Measurements from ENCODE around the gene PCSK6.
"Not testable (repeated sequence)": the region's sequence is repeated elsewhere in the genome, so short reads cannot be mapped to it uniquely, and the experiment has no call there.

PCSK6 gene

GRCh38 chr15:101406526-101407195 is 82.8 kb downstream of the PCSK6 start:
- DNase-seq (ENCODE audit: low spot score), result no peak
- no peak for FAIRE-seq

GRCh38 chr15:101406036-101406435 is 83.5 kb downstream of the PCSK6 start:
- FAIRE-seq (no peak), DNase-seq (ENCODE audit: low spot score) (no peak)

- DNase-seq (ENCODE audit: low spot score) (no peak), FAIRE-seq (no peak)
Observed at GRCh38 chr15:101404245-101404644, 85.3 kb downstream of the PCSK6 start.

- FAIRE-seq; DNase-seq (ENCODE audit: low spot score): not testable (repeated sequence)
Observed at GRCh38 chr15:101402883-101403282, 86.6 kb downstream of the PCSK6 start.

GRCh38 chr15:101401286-101401685 is 88.2 kb downstream of the PCSK6 start:
- FAIRE-seq (no peak), DNase-seq (ENCODE audit: low spot score) (no peak)

GRCh38 chr15:101399431-101399830 is 90.1 kb downstream of the PCSK6 start:
- no peak for FAIRE-seq
- DNase-seq (ENCODE audit: low spot score), result no peak

GRCh38 chr15:101398247-101398646 is 91.3 kb downstream of the PCSK6 start:
- DNase-seq (ENCODE audit: low spot score) (no peak), FAIRE-seq (no peak)

GRCh38 chr15:101397521-101398003 is 91.9 kb downstream of the PCSK6 start:
- no peak for DNase-seq (ENCODE audit: low spot score)
- no peak for FAIRE-seq

GRCh38 chr15:101396484-101397261 is 92.8 kb downstream of the PCSK6 start:
- DNase-seq (ENCODE audit: low spot score) (no peak), FAIRE-seq (no peak)

- FAIRE-seq, result no peak
- DNase-seq (ENCODE audit: low spot score), result no peak
Observed at GRCh38 chr15:101394654-101395053, 94.9 kb downstream of the PCSK6 start.

- DNase-seq (ENCODE audit: low spot score) (no peak), FAIRE-seq (no peak)
Observed at GRCh38 chr15:101394056-101394630, 95.4 kb downstream of the PCSK6 start.

- FAIRE-seq, result no peak
Observed at GRCh38 chr15:101393172-101393571, 96.3 kb downstream of the PCSK6 start.

GRCh38 chr15:101391981-101392640 is 97.4 kb downstream of the PCSK6 start:
- no peak for FAIRE-seq
- no peak for DNase-seq (ENCODE audit: low spot score)

More at GRCh38 chr15:101393172-101393571, 96.3 kb downstream of the PCSK6 start:
- DNase-seq (ENCODE audit: low spot score), result no peak

GRCh38 chr15:101391431-101391830 is 98.1 kb downstream of the PCSK6 start:
- no peak for FAIRE-seq
- DNase-seq (ENCODE audit: low spot score), result no peak

GRCh38 chr15:101390462-101390861 is 99.0 kb downstream of the PCSK6 start:
- DNase-seq (ENCODE audit: low spot score), result no peak
- no peak for FAIRE-seq

- DNase-seq (ENCODE audit: low spot score), result no peak
- FAIRE-seq, result peak; percentile 59
Observed at GRCh38 chr15:101390060-101390459, 99.4 kb downstream of the PCSK6 start.

GRCh38 chr15:101389362-101389761 is 100.1 kb downstream of the PCSK6 start:
- DNase-seq (ENCODE audit: low spot score) (no peak), FAIRE-seq (no peak)

- no peak for DNase-seq (ENCODE audit: low spot score)
- peak; percentile 23 for FAIRE-seq
Observed at GRCh38 chr15:101388046-101388445, 101.5 kb downstream of the PCSK6 start.

- no peak for FAIRE-seq
- no peak for DNase-seq (ENCODE audit: low spot score)
Observed at GRCh38 chr15:101387574-101387973, 101.9 kb downstream of the PCSK6 start.

GRCh38 chr15:101386967-101387366 is 102.5 kb downstream of the PCSK6 start:
- DNase-seq (ENCODE audit: low spot score) (no peak), FAIRE-seq (no peak)

- DNase-seq (ENCODE audit: low spot score), result no peak
- FAIRE-seq, result no peak
Observed at GRCh38 chr15:101386006-101386405, 103.5 kb downstream of the PCSK6 start.

GRCh38 chr15:101384276-101384675 is 105.2 kb downstream of the PCSK6 start:
- FAIRE-seq, result no peak
- no peak for DNase-seq (ENCODE audit: low spot score)
